Right kidney (tissue), 9 donors: ENCODE results near the gene RAMP3.
"Not testable (repeated sequence)": the region's sequence is repeated elsewhere in the genome, so short reads cannot be mapped to it uniquely, and the experiment has no call there.

Experiments
- DNase-seq: peaks from one replicate; pipeline ENCODE4 v3.0.0-alpha.2; 2016
- long read RNA-seq, 8 donors: transcript quantifications; one replicate each; lab custom pipeline, GENCODE V29; 2026

Gene RAMP3
- long read RNA-seq, donor 1, transcript RAMP3-201 (3 exons, 1,323 nt) = major isoform, 6 of 6 reads
- long read RNA-seq, donor 1, partial matches to known transcripts = 0 of 6 reads
- long read RNA-seq, donor 1, other reads (novel, unspliced or antisense) = 0 of 6 reads
- long read RNA-seq, donor 2, transcript RAMP3-201 (3 exons, 1,323 nt) = major isoform, 7 of 7 reads
- long read RNA-seq, donor 2, partial matches to known transcripts = 0 of 7 reads
- long read RNA-seq, donor 2, other reads (novel, unspliced or antisense) = 0 of 7 reads
- long read RNA-seq, donor 3, transcript RAMP3-201 (3 exons, 1,323 nt) = major isoform, 5 of 5 reads
- long read RNA-seq, donor 3, partial matches to known transcripts = 0 of 5 reads
- long read RNA-seq, donor 3, other reads (novel, unspliced or antisense) = 0 of 5 reads
- long read RNA-seq, donor 4, transcript RAMP3-201 (3 exons, 1,323 nt) = major isoform, 5 of 5 reads
- long read RNA-seq, donor 4, partial matches to known transcripts = 0 of 5 reads
- long read RNA-seq, donor 4, other reads (novel, unspliced or antisense) = 0 of 5 reads
- long read RNA-seq, donor 5, partial matches to known transcripts = 0 of 4 reads
- long read RNA-seq, donor 5, other reads (novel, unspliced or antisense) = 0 of 4 reads
- long read RNA-seq, donor 6, transcript RAMP3-201 (3 exons, 1,323 nt) = major isoform, 6 of 6 reads
- long read RNA-seq, donor 6, partial matches to known transcripts = 0 of 6 reads
- long read RNA-seq, donor 6, other reads (novel, unspliced or antisense) = 0 of 6 reads
- long read RNA-seq, donor 7, transcript RAMP3-201 (3 exons, 1,323 nt) = major isoform, 13 of 13 reads
- long read RNA-seq, donor 7, partial matches to known transcripts = 0 of 13 reads
- long read RNA-seq, donor 7, other reads (novel, unspliced or antisense) = 0 of 13 reads
- long read RNA-seq, donor 8, partial matches to known transcripts = 0 of 2 reads
- long read RNA-seq, donor 8, other reads (novel, unspliced or antisense) = 0 of 2 reads

GRCh38 chr7:45157653-45158401 lies at the start of gene RAMP3:
RAMP3 (plus strand) TSS chr7:45157791; CDS start chr7:45157829, 38 bp downstream.
- DNase-seq = no peak

GRCh38 chr7:45108863-45109262 lies 48.7 kb upstream of the RAMP3 start:
- DNase-seq = no peak

- peak; percentile 98 for DNase-seq
These were observed 46.0 kb upstream of the RAMP3 start, which contains the start of gene TBRG4 for GRCh38 chr7:45111298-45112223. TBRG4 (minus strand) TSS chr7:45111697; CDS start chr7:45109237, 2,460 bp downstream.

- DNase-seq = no peak
These were observed 44.9 kb upstream of the RAMP3 start for GRCh38 chr7:45112648-45113047.

GRCh38 chr7:45114257-45114656 lies 43.3 kb upstream of the RAMP3 start:
- DNase-seq = not testable (repeated sequence)

GRCh38 chr7:45114926-45115325 lies 42.7 kb upstream of the RAMP3 start:
- DNase-seq = no peak

- DNase-seq = no peak
These were observed 41.5 kb upstream of the RAMP3 start for GRCh38 chr7:45116048-45116447.

GRCh38 chr7:45117582-45117981 lies 40.0 kb upstream of the RAMP3 start:
- DNase-seq = no peak

GRCh38 chr7:45118292-45118691 lies 39.3 kb upstream of the RAMP3 start:
- no peak for DNase-seq

GRCh38 chr7:45118889-45119331 lies 38.7 kb upstream of the RAMP3 start:
- no peak for DNase-seq

- no peak for DNase-seq
These were observed 38.0 kb upstream of the RAMP3 start for GRCh38 chr7:45119550-45119949.

- no peak for DNase-seq
These were observed 34.4 kb upstream of the RAMP3 start for GRCh38 chr7:45122975-45123860.

- no peak for DNase-seq
These were observed 33.5 kb upstream of the RAMP3 start for GRCh38 chr7:45123913-45124710.

GRCh38 chr7:45125193-45125904 lies 32.2 kb upstream of the RAMP3 start:
- no peak for DNase-seq

- no peak for DNase-seq
These were observed 31.4 kb upstream of the RAMP3 start for GRCh38 chr7:45126201-45126600.

- DNase-seq = no peak
These were observed 30.7 kb upstream of the RAMP3 start for GRCh38 chr7:45126920-45127319.

- DNase-seq = no peak
These were observed 28.3 kb upstream of the RAMP3 start for GRCh38 chr7:45129181-45129800.

GRCh38 chr7:45129906-45130305 lies 27.7 kb upstream of the RAMP3 start:
- DNase-seq = no peak
